Mesendoderm (in vitro differentiated cells): ENCODE data around the gene LNPK.

Source experiments
- DNase-seq: peaks from one replicate; pipeline ENCODE4 v3.0.0; 2013
- H2AK5ac ChIP-seq: 2 replicates; pipeline ENCODE4 v1.6.1; 2013; ENCODE audit warnings: low read length, inconsistent platforms
- H2BK120ac ChIP-seq: 2 replicates; pipeline ENCODE4 v1.6.1; 2013; ENCODE audit warnings: low read depth, mild to moderate bottlenecking, low read length, moderate library complexity, mixed read lengths
- H2BK15ac ChIP-seq: replicated peaks from 2 replicates; pipeline ENCODE4 v1.6.1; 2013; ENCODE audit warnings: low read depth, mild to moderate bottlenecking, moderate library complexity
- H2BK5ac ChIP-seq: 2 replicates; pipeline ENCODE4 v1.6.1; 2013; ENCODE audit warnings: low read length, inconsistent platforms
- H3K18ac ChIP-seq: 2 replicates; pipeline ENCODE4 v1.6.1; 2013; ENCODE audit warnings: mild to moderate bottlenecking, low read length, mixed read lengths
- H3K23ac ChIP-seq: one replicate; pipeline ENCODE4 v1.6.1; 2013; ENCODE audit warnings: low read length
- H3K27ac ChIP-seq: 2 replicates; pipeline ENCODE4 v1.5.1; 2013; ENCODE audit warnings: low read depth, mild to moderate bottlenecking, inconsistent platforms, low read length, moderate library complexity
- H3K27me3 ChIP-seq: 2 replicates; pipeline ENCODE4 v1.6.1; 2013; ENCODE audit warnings: low read length, control low read depth, mild to moderate bottlenecking, inconsistent platforms; ENCODE audit not compliant: insufficient read depth, poor library complexity
- H3K36me3 ChIP-seq: 2 replicates; pipeline ENCODE4 v1.6.1; 2013; ENCODE audit warnings: low read length, inconsistent platforms; ENCODE audit not compliant: control insufficient read depth, insufficient read depth
- H3K4ac ChIP-seq: one replicate; pipeline ENCODE4 v1.6.1; 2013; ENCODE audit warnings: low read depth, mild to moderate bottlenecking, low read length, moderate library complexity
- H3K4me1 ChIP-seq: 2 replicates; pipeline ENCODE4 v1.6.1; 2013; ENCODE audit warnings: low read depth, low read length, inconsistent platforms; ENCODE audit not compliant: control insufficient read depth
- H3K4me2 ChIP-seq: 2 replicates; pipeline ENCODE4 v1.6.1; 2013; ENCODE audit warnings: low read length
- H3K4me3 ChIP-seq: 2 replicates; pipeline ENCODE4 v1.5.1; 2013; ENCODE audit warnings: mild to moderate bottlenecking, low read length
- H3K56ac ChIP-seq: one replicate; pipeline ENCODE4 v1.6.1; 2013; ENCODE audit warnings: low read length
- H3K79me1 ChIP-seq: 2 replicates; pipeline ENCODE4 v1.6.1; 2013; ENCODE audit warnings: low read length, inconsistent platforms
- H3K79me2 ChIP-seq: 2 replicates; pipeline ENCODE4 v1.6.1; 2013; ENCODE audit warnings: mild to moderate bottlenecking, low read length; ENCODE audit not compliant: control insufficient read depth, insufficient read depth
- H3K9ac ChIP-seq: 2 replicates; pipeline ENCODE4 v1.6.1; 2013; ENCODE audit warnings: low read length, inconsistent platforms
- H4K5ac ChIP-seq: one replicate; pipeline ENCODE4 v1.6.1; 2013; ENCODE audit warnings: low read length
- H4K8ac ChIP-seq: one replicate; pipeline ENCODE4 v1.6.1; 2013; ENCODE audit warnings: low read depth, mild to moderate bottlenecking, control low read depth, low read length, moderate library complexity
- WGBS: extraction: QIAGEN DNeasy Blood & Tissue Kit; methylation state at CpG from one replicate; pipeline ENCODE4 v1.1.7; 2013; ENCODE audit warnings: low lambda C conversion rate, missing lambda C conversion rate; ENCODE audit not compliant: insufficient coverage; ENCODE audit errors: extremely low coverage; 5-methylcytosine and 5-hydroxymethylcytosine counted together

Gene LNPK

GRCh38 chr2:175874291-175874690 lies 127.8 kb downstream of the LNPK start:
- Histone ChIP-seq H3K23ac (no peak overlapping the region), H3K4ac (no peak overlapping the region), H4K8ac (no peak overlapping the region), H3K4me2 (no peak overlapping the region), H4K5ac (no peak overlapping the region), H3K27me3 (no peaks in the 10 kb centered on the region), H3K4me1 (no peaks in the 10 kb centered on the region), H3K18ac (no peak overlapping the region), H3K4me3 (no peak overlapping the region), H3K9ac (no peak overlapping the region), H3K79me1 (no peaks in the 10 kb centered on the region), H2AK5ac (no peak overlapping the region), H3K36me3 (no peaks in the 10 kb centered on the region), H3K56ac (no peak overlapping the region), H2BK5ac (no peak overlapping the region), H2BK120ac (no peak overlapping the region), H2BK15ac (no peak overlapping the region), H3K79me2 (no peaks in the 10 kb centered on the region), H3K27ac (no peak overlapping the region)
- no CpG with 5 or more reads among the region's 3 CpGs for WGBS
- no peak for DNase-seq
